Pancreas (tissue), 10 donors: ENCODE measurements around the gene DCAF16. TPM values are rescaled to one million over a fixed set of nuclear protein-coding genes. Genes with fewer than 3 reads are reported as not detected.

Experiments used
- ATAC-seq, 4 donors: fragments of 200-7000 bp; cut with Tn5 transposase; one replicate each; pipeline versions ENCODE4 v1.8.0 to v1.9.1; 2020; ENCODE audit warnings: mild to moderate bottlenecking in 4 of 4, moderate library complexity in 4 of 4
- DNase-seq, 6 donors: peaks; one replicate each; pipeline ENCODE4 v3.0.0-alpha.2; 2020
- FAIRE-seq: peaks from 2 replicates; lab custom pipeline; 2012; peaks lifted over from hg19 to GRCh38; lab: Jason Lieb, UNC
- H3K27ac ChIP-seq, 4 donors: fragments of 200-600 bp; sonication (generic); 1 replicate in 3 of 4; 2 replicates in 1 of 4; pipeline versions ENCODE4 v1.5.0 to v1.8.0; 2020
- H3K27me3 ChIP-seq, 4 donors: fragments of 200-600 bp; one replicate each; pipeline ENCODE4 v1.8.0; 2021
- H3K36me3 ChIP-seq, 3 donors: fragments of 200-600 bp; sonication (generic) in 1 of 3; one replicate each; pipeline versions ENCODE4 v1.5.0 to v1.8.0; 2020 to 2021
- H3K4me1 ChIP-seq, 3 donors: fragments of 200-600 bp; one replicate each; pipeline ENCODE4 v1.8.0; 2021
- H3K4me3 ChIP-seq, 4 donors: fragments of 200-600 bp; sonication (generic) in 2 of 4; one replicate each; pipeline versions ENCODE4 v1.5.0 to v1.8.0; 2020 to 2021
- H3K9me3 ChIP-seq, 4 donors: fragments of 200-600 bp; one replicate each; pipeline ENCODE4 v1.8.0; 2021
- CTCF ChIP-seq, 4 donors: fragments of 200-600 bp; sonication (generic) in 3 of 4; IDR thresholded peaks; one replicate each; pipeline versions ENCODE4 v1.5.0 to v1.8.0; 2021; ENCODE audit warnings: antibody characterized with exemption in 4 of 4
- WGBS, 2 donors: extraction: QIAGEN DNeasy Blood & Tissue Kit; methylation state at CpG; one replicate each; pipeline ENCODE4 v1.1.7; 2013; 5-methylcytosine and 5-hydroxymethylcytosine counted together
- intact Hi-C, 3 donors: fragments of 100-400 bp; cut with DNase I; formaldehyde crosslinking; loops; one replicate each; pipeline versions ENCODE4 v1.11.1 to v1.14.2; 2022
- polyA plus RNA-seq, 2 donors: library from polyadenylated mRNA; stranded (reverse); fragments of 200-250 nt; gene quantifications; one replicate each; pipeline ENCODE4 v1.2.3, GENCODE V29; 2013
- total RNA-seq, 6 donors: library from RNA; stranded (reverse); fragmentation: NEBNext Ultra II Directional in 4 of 6; extraction: Animal tissue kit (Norgen Biotek cat#: 25700) in 4 of 6; gene quantifications; one replicate each; pipeline versions ENCODE4 v1.2.1 to v1.2.4, GENCODE V29; 2021 to 2023
- donor health status: healthy with polysubstance abuse.
- donor health status: DM: no; HTN: no; CAD: no; lungs with moderate emphysema.
- donor health status: DM: no; HTN: no; CAD: no.
- donor health status: control.
- donor health status: control.
- donor health status: Bipolar disorder and iron deficiency.
- donor health status: DM: yes; HTN: yes; CAD: no.
- donor health status: DM: no; HTN: no; CAD: no.
- donor health status: DM: no; HTN: no; CAD: no.
- donor health status: DM: yes; HTN: yes; CAD: no.

The DCAF16 gene
- total and polyA plus RNA-seq, 8 donors, result 6.4 to 23.5 (median 13.9) TPM

GRCh38 chr4:17770845-17771244 is 39.7 kb downstream of the DCAF16 start:
- FAIRE-seq (no peak), ATAC-seq (no peak), DNase-seq (no peak)
- 56 to 59% methylated on average over 4 of the region's 4 CpGs for WGBS, 2 donors
- no peaks in the 10 kb centered on the region for H3K36me3 ChIP-seq
- H3K4me3 ChIP-seq, result no peak overlapping the region
- no peaks in the 10 kb centered on the region for H3K4me1 ChIP-seq
- no peak overlapping the region for H3K27ac ChIP-seq
- H3K27me3 ChIP-seq, result no peaks in the 10 kb centered on the region
- H3K9me3 ChIP-seq, result no peaks in the 10 kb centered on the region
- intact Hi-C loops, result no loop called here
- TF ChIP-seq CTCF (IDR thresholded peaks at IDR 0.05), result no peak

- Histone ChIP-seq H3K4me3 (no peak overlapping the region), H3K27ac (no peak overlapping the region), H3K4me1 (no peaks in the 10 kb centered on the region), H3K36me3 (no peaks in the 10 kb centered on the region), H3K27me3 (no peaks in the 10 kb centered on the region), H3K9me3 (no peaks in the 10 kb centered on the region)
- DNase-seq, result no peak
- no peak for ATAC-seq
- FAIRE-seq, result no peak
- WGBS, 2 donors, result 52 to 62% methylated on average over 8 of the region's 8 CpGs
- no peak for TF ChIP-seq CTCF (IDR thresholded peaks at IDR 0.05)
- intact Hi-C loops, result no loop called here
Observed at GRCh38 chr4:17769406-17770174, 41.0 kb downstream of the DCAF16 start.

- intact Hi-C loops, result no loop called here
- FAIRE-seq, result no peak
- no peak overlapping the region for H3K4me3 ChIP-seq
- H3K27me3 ChIP-seq, result no peaks in the 10 kb centered on the region
- WGBS, 2 donors, result 92 to 93% methylated on average over 26 to 33 of the region's 33 CpGs
- H3K4me1 ChIP-seq, result no peaks in the 10 kb centered on the region
- H3K36me3 ChIP-seq, result no peaks in the 10 kb centered on the region
- no peaks in the 10 kb centered on the region for H3K9me3 ChIP-seq
- no peak overlapping the region for H3K27ac ChIP-seq
- TF ChIP-seq CTCF (IDR thresholded peaks at IDR 0.05), result no peak
- no peak for ATAC-seq
- DNase-seq, result peak in 1 of 6 donors; percentile 43
Observed at GRCh38 chr4:17766826-17767458, 43.6 kb downstream of the DCAF16 start.

- DNase-seq, result no peak
- Histone ChIP-seq H3K27ac (no peak overlapping the region), H3K4me3 (no peak overlapping the region), H3K27me3 (no peaks in the 10 kb centered on the region), H3K4me1 (no peaks in the 10 kb centered on the region), H3K36me3 (no peaks in the 10 kb centered on the region), H3K9me3 (no peaks in the 10 kb centered on the region)
- FAIRE-seq, result no peak
- no peak for ATAC-seq
- WGBS, 2 donors, result 83 to 89% methylated on average over 11 of the region's 11 CpGs
- no peak for TF ChIP-seq CTCF (IDR thresholded peaks at IDR 0.05)
- intact Hi-C loops, result no loop called here
Observed at GRCh38 chr4:17765514-17766286, 44.9 kb downstream of the DCAF16 start.
